ENCODE results near the gene SCRT2.

- no peak for TF ChIP-seq EZH2 (IDR thresholded peaks at IDR 0.05; ENCODE audit: borderline replicate concordance, low read length)
- TF ChIP-seq CTCF (IDR thresholded peaks at IDR 0.05; ENCODE audit: low read length), result no peak
Observed at GRCh38 chr20:664151-664550, 11.5 kb downstream of the SCRT2 start.

All from OCI-LY1 (cell line).